ENCODE results near the gene PHLDA2.

PHLDA2 gene

DNA sequence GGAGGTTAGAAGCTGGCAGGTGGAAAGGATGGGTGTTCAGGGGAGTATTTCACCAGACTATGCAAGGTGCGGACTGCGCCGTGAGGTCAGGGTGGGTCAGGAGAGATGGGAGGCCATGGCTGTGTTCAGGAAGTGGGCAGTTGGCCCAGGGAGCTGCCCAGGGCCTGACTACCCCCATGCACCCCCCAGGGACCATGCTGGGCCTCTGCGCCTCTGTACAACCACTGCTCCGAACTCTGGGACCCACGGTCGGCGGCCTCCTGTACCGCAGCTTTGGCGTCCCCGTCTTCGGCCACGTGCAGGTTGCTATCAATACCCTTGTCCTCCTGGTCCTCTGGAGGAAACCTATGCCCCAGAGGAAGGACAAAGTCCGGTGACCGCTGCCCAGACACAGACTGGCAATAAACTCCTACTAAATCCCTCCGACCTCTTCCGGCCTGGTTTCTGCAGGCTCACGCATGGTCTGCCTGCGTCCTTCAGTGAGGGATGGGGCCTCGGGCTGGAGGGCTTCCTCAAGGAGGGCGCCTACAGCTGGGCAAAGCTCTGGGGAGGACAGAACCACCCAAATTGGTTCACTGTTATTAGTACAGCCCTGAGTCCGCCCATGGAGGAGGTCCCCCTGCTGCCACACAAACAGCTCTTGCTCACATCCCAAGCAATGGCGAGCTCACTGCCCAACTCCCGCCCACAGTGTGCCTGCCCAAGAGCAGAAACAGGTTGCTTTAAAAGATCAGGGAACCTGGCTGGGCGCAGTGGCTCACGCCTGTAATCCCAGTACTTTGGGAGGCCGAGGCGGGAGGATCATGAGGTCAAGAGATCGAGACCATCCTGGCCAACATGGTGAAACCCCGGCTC is 4.2 kb downstream of the PHLDA2 start:
- in situ Hi-C loops (cut with HindIII; ENCODE audit: low sequenced_read_pairs) = no loop called here
- no peak for TF ChIP-seq CTCF (IDR thresholded peaks at IDR 0.05; ENCODE audit: low read depth, low read length, missing control alignments)
- no peak overlapping the region for H3K4me3 ChIP-seq (ENCODE audit: low read depth, low read length)
- DNase-seq (ENCODE audit: low read depth) = no peak

DNA sequence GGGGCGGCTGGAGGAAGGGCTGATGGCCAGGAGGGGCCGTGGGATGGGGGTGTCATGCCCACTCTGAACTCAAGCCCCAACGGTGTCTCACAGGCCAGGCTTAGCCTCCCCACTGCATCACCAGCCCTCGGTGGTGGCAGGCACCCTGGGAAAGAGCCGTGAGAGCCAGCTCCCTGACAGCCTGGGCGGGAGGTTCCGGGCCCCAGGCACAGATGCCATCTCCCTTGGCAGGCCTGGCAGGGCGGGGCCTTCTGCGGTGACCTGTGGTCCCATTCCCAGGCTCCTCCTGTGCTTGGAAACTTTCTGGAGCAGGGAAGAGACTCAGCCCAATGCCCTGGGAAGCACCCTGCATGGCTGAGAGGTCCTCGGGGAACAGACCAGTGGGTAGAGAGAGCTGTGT is 4.8 kb downstream of the PHLDA2 start:
- in situ Hi-C loops (cut with HindIII; ENCODE audit: low sequenced_read_pairs) = no loop called here
- no peak overlapping the region for H3K4me3 ChIP-seq (ENCODE audit: low read depth, low read length)
- no peak for DNase-seq (ENCODE audit: low read depth)
- no peak for TF ChIP-seq CTCF (IDR thresholded peaks at IDR 0.05; ENCODE audit: low read depth, low read length, missing control alignments)

DNA sequence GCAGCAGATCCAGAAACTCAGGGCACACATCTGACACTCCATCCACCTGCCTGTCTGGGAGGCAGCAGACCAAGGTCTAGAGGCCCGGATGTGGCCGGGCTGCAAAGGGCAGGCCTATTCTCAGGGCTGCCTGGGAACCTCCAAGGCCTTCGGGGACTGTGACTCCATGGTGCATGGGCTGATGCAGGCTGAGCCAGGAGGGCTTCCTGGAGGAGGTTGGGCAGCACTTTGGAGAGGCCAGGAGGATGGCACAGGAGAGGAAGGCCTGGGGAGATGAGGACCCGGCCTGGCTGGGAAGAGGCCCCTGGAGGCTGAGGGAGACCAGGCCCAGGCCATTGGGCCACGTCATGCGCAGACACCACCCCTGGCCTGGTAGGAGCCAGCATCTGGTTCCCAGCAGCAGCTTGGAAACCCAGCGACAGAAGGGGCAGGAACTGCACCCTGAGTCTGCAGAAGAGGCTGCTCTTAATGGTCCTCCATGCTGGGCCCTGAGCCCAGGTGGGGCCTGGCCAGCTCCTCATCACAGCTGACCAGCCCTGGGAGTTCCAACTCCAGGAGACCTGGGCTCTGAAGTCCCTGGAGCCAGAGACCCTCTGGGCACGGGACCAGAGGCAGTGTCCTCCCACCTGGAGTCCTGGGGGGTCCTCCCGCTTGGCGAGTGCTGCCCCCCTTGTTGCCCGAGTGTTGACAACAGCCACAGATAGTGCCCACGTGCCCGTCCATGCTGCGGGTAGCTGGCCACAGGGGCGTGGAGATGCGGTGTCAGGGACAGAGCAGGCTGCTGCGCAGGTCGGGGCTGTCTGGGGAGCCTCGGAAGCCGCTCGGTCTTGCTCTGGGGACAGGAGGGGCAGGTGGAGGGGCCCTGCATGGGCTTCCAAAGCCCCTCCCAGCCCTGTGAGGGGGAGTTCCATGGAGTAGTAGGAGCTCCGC is 5.5 kb downstream of the PHLDA2 start:
- TF ChIP-seq CTCF (IDR thresholded peaks at IDR 0.05; ENCODE audit: low read depth, low read length, missing control alignments) = no peak
- H3K4me3 ChIP-seq (ENCODE audit: low read depth, low read length) = no peak overlapping the region
- in situ Hi-C loops (cut with HindIII; ENCODE audit: low sequenced_read_pairs) = no loop called here
- no peak for DNase-seq (ENCODE audit: low read depth)

GRCh38 chr11:2922655-2923054 is 6.6 kb downstream of the PHLDA2 start:
- no peak for TF ChIP-seq CTCF (IDR thresholded peaks at IDR 0.05; ENCODE audit: low read depth, low read length, missing control alignments)
- in situ Hi-C loops (cut with HindIII; ENCODE audit: low sequenced_read_pairs) = no loop called here
- DNase-seq (ENCODE audit: low read depth) = no peak
- H3K4me3 ChIP-seq (ENCODE audit: low read depth, low read length) = no peak overlapping the region

GRCh38 chr11:2921742-2922493 is 7.3 kb downstream of the PHLDA2 start:
- no peak for TF ChIP-seq CTCF (IDR thresholded peaks at IDR 0.05; ENCODE audit: low read depth, low read length, missing control alignments)
- H3K4me3 ChIP-seq (ENCODE audit: low read depth, low read length) = no peak overlapping the region
- in situ Hi-C loops (cut with HindIII; ENCODE audit: low sequenced_read_pairs) = no loop called here
- DNase-seq (ENCODE audit: low read depth) = no peak

DNA sequence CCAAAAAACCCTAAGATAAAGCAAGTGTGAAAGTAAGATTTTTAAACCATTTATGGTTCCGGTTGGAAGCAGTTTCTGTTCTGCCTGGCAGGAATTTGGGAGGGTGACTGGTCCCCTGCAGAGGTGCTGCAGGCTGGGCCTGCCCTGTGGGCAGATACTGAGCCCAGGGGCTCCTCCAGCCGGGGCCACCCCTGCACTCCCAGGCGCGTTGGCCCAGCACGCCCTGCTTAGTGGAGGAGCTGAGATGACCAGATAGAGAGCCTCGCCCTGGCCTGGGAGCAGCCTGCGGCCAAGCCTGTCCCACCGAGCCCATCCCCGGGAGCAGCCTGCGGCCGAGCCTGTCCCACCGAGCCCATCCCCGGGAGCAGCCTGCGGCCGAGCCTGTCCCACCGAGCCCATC is 8.0 kb downstream of the PHLDA2 start:
- in situ Hi-C loops (cut with HindIII; ENCODE audit: low sequenced_read_pairs) = no loop called here
- no peak overlapping the region for H3K4me3 ChIP-seq (ENCODE audit: low read depth, low read length)
- no peak for DNase-seq (ENCODE audit: low read depth)

More for the DNA sequence above, 8.0 kb downstream of the PHLDA2 start:
- no peak for TF ChIP-seq CTCF (IDR thresholded peaks at IDR 0.05; ENCODE audit: low read depth, low read length, missing control alignments)

All from astrocyte of the cerebellum (primary cell).